ENCODE results near the gene ALK.

GRCh38 chr2:29284671-29285070, 636.7 kb downstream of the ALK start:
- TF ChIP-seq POLR2AphosphoS5 (IDR thresholded peaks at IDR 0.05): no peak
- TF ChIP-seq CTCF (IDR thresholded peaks at IDR 0.05): no peak
- no peak for TF ChIP-seq POLR2A (IDR thresholded peaks at IDR 0.05; ENCODE audit: low read depth)
- TF ChIP-seq EP300 (IDR thresholded peaks at IDR 0.05): no peak

All from esophagus muscularis mucosa (tissue), 4 donors.